PC-9 (cell line): ENCODE data around the gene RAB4A. TPM values are rescaled to one million over a fixed set of nuclear protein-coding genes. Genes with fewer than 3 reads are reported as not detected.

Experiments used
- BruUV-seq: library from RNA; stranded (reverse); fragments of 400-500 nt; replicated peaks from 2 replicates; lab custom pipeline; 2021; lab: Mats Ljungman, UMichigan
- CTCF ChIA-PET: fragments of 300-600 bp; sonication (Branson Sonifier 250); formaldehyde crosslinking; loops from one replicate; lab custom pipeline; 2022; ENCODE audit warnings: antibody characterized with exemption; lab: Charles Lee
- POLR2A ChIA-PET: fragments of 300-600 bp; sonication (Branson Sonifier 250); formaldehyde crosslinking; loops from one replicate; lab custom pipeline; 2022; ENCODE audit warnings: antibody characterized with exemption; ENCODE audit not compliant: unreplicated experiment; lab: Charles Lee
- DNase-seq, 2 experiments: peaks; one replicate each; pipeline versions ENCODE4 v3.0.0 to v3.0.0-alpha.2; 2015 to 2022; ENCODE audit warnings: mixed read lengths in 1 of 2
- H2AFZ ChIP-seq: fragments of 200-600 bp; sonication (generic); 2 replicates; pipeline ENCODE4 v1.8.1; 2017; ENCODE audit warnings: antibody characterized with exemption
- H3F3A ChIP-seq: fragments of 200-600 bp; sonication (generic); 2 replicates; pipeline ENCODE4 v1.8.1; 2017; ENCODE audit warnings: antibody characterized with exemption, mild to moderate bottlenecking, low read depth; ENCODE audit not compliant: insufficient read depth
- H3K27ac ChIP-seq: fragments of 200-600 bp; sonication (generic); 2 replicates; pipeline ENCODE4 v1.6.1; 2016; ENCODE audit warnings: mixed run types
- H3K27me3 ChIP-seq: fragments of 200-600 bp; sonication (generic); 2 replicates; pipeline ENCODE4 v1.6.1; 2016; ENCODE audit warnings: low read depth, mixed run types; ENCODE audit not compliant: insufficient read depth
- H3K36me3 ChIP-seq: fragments of 200-600 bp; sonication (generic); 2 replicates; pipeline ENCODE4 v1.6.1; 2016; ENCODE audit warnings: low read depth, mixed run types
- H3K4me1 ChIP-seq: fragments of 200-600 bp; sonication (generic); replicated peaks from 2 replicates; pipeline ENCODE4 v1.6.1; 2016; ENCODE audit warnings: mixed run types; ENCODE audit not compliant: insufficient read depth
- H3K4me2 ChIP-seq: fragments of 200-600 bp; sonication (generic); 2 replicates; pipeline ENCODE4 v1.6.1; 2017; ENCODE audit warnings: mixed run types
- H3K4me3 ChIP-seq: fragments of 200-600 bp; sonication (generic); 2 replicates; pipeline ENCODE4 v1.6.1; 2016; ENCODE audit warnings: mixed run types
- H3K79me2 ChIP-seq: fragments of 200-600 bp; sonication (generic); 2 replicates; pipeline ENCODE4 v1.6.1; 2017; ENCODE audit warnings: low read depth, mixed run types
- H3K9me2 ChIP-seq: fragments of 200-600 bp; sonication (generic); 2 replicates; pipeline ENCODE4 v1.8.1; 2017; ENCODE audit warnings: mild to moderate bottlenecking; ENCODE audit not compliant: insufficient read depth
- H3K9me3 ChIP-seq: fragments of 200-600 bp; sonication (generic); 2 replicates; pipeline ENCODE4 v1.8.1; 2016; ENCODE audit warnings: low read depth; ENCODE audit not compliant: insufficient read depth
- H4K20me1 ChIP-seq: fragments of 200-600 bp; sonication (generic); 2 replicates; pipeline ENCODE4 v1.8.1; 2017; ENCODE audit not compliant: insufficient read depth
- CTCF ChIP-seq: fragments of 200-600 bp; sonication (generic); conservative IDR thresholded peaks from 2 replicates; pipeline ENCODE4 v1.6.1; 2017; ENCODE audit warnings: mixed run types, antibody characterized with exemption, mild to moderate bottlenecking, moderate library complexity
- EZH2 ChIP-seq: fragments of 200-600 bp; sonication (generic); IDR thresholded peaks from 2 replicates; pipeline ENCODE4 v1.8.0; 2017; ENCODE audit warnings: antibody characterized with exemption, low read depth
- intact Hi-C: fragments of 100-400 bp; cut with micrococcal nuclease; formaldehyde crosslinking; loops from one replicate; pipeline ENCODE4 v1.10.0; 2022; ENCODE audit not compliant: unreplicated experiment
- total RNA-seq: library from RNA; stranded (reverse); gene quantifications from 2 replicates; pipeline ENCODE4 v1.2.3, GENCODE V29; 2021

Gene RAB4A
- total RNA-seq, 1 experiment from 2014 or later: 29.0 TPM

- BruUV-seq: no TSS peak
- H3K9me3 ChIP-seq: no peaks in the 10 kb centered on the region
- no peaks in the 10 kb centered on the region for H3K27me3 ChIP-seq
- no peaks in the 10 kb centered on the region for H3K79me2 ChIP-seq
- TF ChIP-seq EZH2 (no peak), CTCF (no peak)
- H3F3A ChIP-seq: 0 out of 2 replicates have a peak, but pooled peaks cover 13% of the 10 kb centered on the region
- ChIA-PET POLR2A (no interaction called here), CTCF (no interaction called here)
- H3K27ac ChIP-seq: no peak overlapping the region
- H3K36me3 ChIP-seq: no peaks in the 10 kb centered on the region
- H3K4me2 ChIP-seq: no peak overlapping the region
- no peak overlapping the region for H2AFZ ChIP-seq
- no peaks in the 10 kb centered on the region for H3K9me2 ChIP-seq
- H4K20me1 ChIP-seq: no peaks in the 10 kb centered on the region
- intact Hi-C loops: no loop called here
- 0 out of 2 replicates have a peak, but pooled peaks cover 5% of the 10 kb centered on the region for H3K4me1 ChIP-seq
- no peak for DNase-seq
- H3K4me3 ChIP-seq: no peak overlapping the region
Observed at GRCh38 chr1:229264487-229264886, 6.4 kb upstream of the RAB4A start.

- BruUV-seq: no TSS peak
- intact Hi-C loops: no loop called here
Observed at GRCh38 chr1:229266274-229266673, 4.6 kb upstream of the RAB4A start.

GRCh38 chr1:229266832-229267500 lies 3.9 kb upstream of the RAB4A start:
- CTCF ChIA-PET: no interaction called here
- no peak for DNase-seq
- H3K4me1 ChIP-seq: peaks cover 6% of the 10 kb centered on the region
- TF ChIP-seq EZH2 (no peak), CTCF (no peak)
- POLR2A ChIA-PET: no interaction called here
- H4K20me1 ChIP-seq: no peaks in the 10 kb centered on the region
- no TSS peak for BruUV-seq
- H3K27ac ChIP-seq: no peak overlapping the region
- intact Hi-C loops: no loop called here
- H3K79me2 ChIP-seq: peaks cover 3% of the 10 kb centered on the region; the same call in 1 of the 2 replicates
- H3K4me3 ChIP-seq: no peak overlapping the region
- no peak overlapping the region for H2AFZ ChIP-seq
- no peaks in the 10 kb centered on the region for H3K9me2 ChIP-seq
- peaks cover 19% of the 10 kb centered on the region; the same call in 1 of the 2 replicates for H3F3A ChIP-seq
- no peak overlapping the region for H3K4me2 ChIP-seq
- H3K9me3 ChIP-seq: no peaks in the 10 kb centered on the region
- H3K36me3 ChIP-seq: no peaks in the 10 kb centered on the region
- H3K27me3 ChIP-seq: no peaks in the 10 kb centered on the region

More at GRCh38 chr1:229266274-229266673, 4.6 kb upstream of the RAB4A start:
- Histone ChIP-seq H3F3A (peaks cover 19% of the 10 kb centered on the region; the same call in 1 of the 2 replicates), H4K20me1 (no peaks in the 10 kb centered on the region), H3K79me2 (no peaks in the 10 kb centered on the region), H3K36me3 (no peaks in the 10 kb centered on the region), H3K9me3 (no peaks in the 10 kb centered on the region), H3K27ac (no peak overlapping the region), H3K4me2 (no peak overlapping the region), H3K9me2 (no peaks in the 10 kb centered on the region), H2AFZ (no peak overlapping the region), H3K4me1 (0 out of 2 replicates have a peak, but pooled peaks cover 5% of the 10 kb centered on the region), H3K4me3 (no peak overlapping the region), H3K27me3 (no peaks in the 10 kb centered on the region)
- CTCF ChIA-PET: no interaction called here
- POLR2A ChIA-PET: no interaction called here
- TF ChIP-seq CTCF: no peak
- no peak for TF ChIP-seq EZH2
- DNase-seq: no peak
